H1 (cell line): ENCODE data around the gene L3MBTL1. TPM values are rescaled to one million over a fixed set of nuclear protein-coding genes. Genes with fewer than 3 reads are reported as not detected.

ENCODE experiments used
- CTCF ChIA-PET: fragments of 300-600 bp; sonication (Branson Sonifier 250); formaldehyde crosslinking; loops from one replicate; lab custom pipeline; 2021; ENCODE audit not compliant: partially characterized antibody; lab: Charles Lee
- POLR2A ChIA-PET: fragments of 300-600 bp; sonication (Branson Sonifier 250); formaldehyde crosslinking; loops from one replicate; lab custom pipeline; 2021; ENCODE audit warnings: inconsistent platforms; ENCODE audit not compliant: partially characterized antibody; lab: Charles Lee
- DNase-seq, 2 experiments: peaks; one replicate each; pipeline versions ENCODE4 v3.0.0 to v3.0.0-alpha.2; 2010 to 2022; ENCODE audit warnings: low spot score in 2 of 2, low read depth in 1 of 2, mixed read lengths in 1 of 2
- FAIRE-seq: peaks from 2 replicates; lab custom pipeline; 2011; peaks lifted over from hg19 to GRCh38; lab: Jason Lieb, UNC
- H2AFZ ChIP-seq: 2 replicates; pipeline ENCODE4 v1.8.1; 2012; ENCODE audit warnings: low read length, inconsistent platforms
- H2AK5ac ChIP-seq: 2 replicates; pipeline ENCODE4 v1.6.1; 2013; ENCODE audit warnings: low read depth, low read length
- H2BK120ac ChIP-seq: replicated peaks from 2 replicates; pipeline ENCODE3; 2013; ENCODE audit warnings: low read depth, low read length, inconsistent platforms
- H2BK12ac ChIP-seq: 2 replicates; pipeline ENCODE4 v1.6.1; 2013; ENCODE audit warnings: low read depth, low read length
- H2BK15ac ChIP-seq: 2 replicates; pipeline ENCODE4 v1.6.1; 2013; ENCODE audit warnings: low read length
- H2BK20ac ChIP-seq: 2 replicates; pipeline ENCODE4 v1.6.1; 2013; ENCODE audit warnings: low read length
- H2BK5ac ChIP-seq: 2 replicates; pipeline ENCODE4 v1.6.1; 2013; ENCODE audit warnings: low read depth, low read length
- H3K14ac ChIP-seq: 2 replicates; pipeline ENCODE4 v1.6.1; 2013; ENCODE audit warnings: inconsistent platforms; ENCODE audit not compliant: insufficient read length
- H3K18ac ChIP-seq: 2 replicates; pipeline ENCODE4 v1.6.1; 2013; ENCODE audit warnings: low read length; ENCODE audit errors: extremely low read depth
- H3K23ac ChIP-seq: 2 replicates; pipeline ENCODE4 v1.6.1; 2013; ENCODE audit warnings: inconsistent platforms; ENCODE audit not compliant: insufficient read length
- H3K23me2 ChIP-seq: 2 replicates; pipeline ENCODE4 v1.6.1; 2013; ENCODE audit warnings: low read depth, low read length
- H3K27ac ChIP-seq: 2 replicates; pipeline ENCODE4 v1.6.1; 2011; ENCODE audit warnings: low read depth, low read length, inconsistent platforms
- H3K27me3 ChIP-seq, 4 experiments: replicated peaks in 1 of 4; 1 replicate in 1 of 4; 2 replicates in 3 of 4; pipeline versions ENCODE4 v1.6.1 to v1.8.1; 2011 to 2013; ENCODE audit warnings: low read length in 3 of 4, mild to moderate bottlenecking in 3 of 4, inconsistent platforms in 2 of 4, mixed read lengths in 2 of 4, moderate library complexity in 1 of 4; ENCODE audit not compliant: control insufficient read depth in 3 of 4, insufficient read depth in 3 of 4; ENCODE audit errors: extremely low read depth in 1 of 4
- H3K36me3 ChIP-seq, 4 experiments: 2 replicates each; pipeline versions ENCODE4 v1.6.1 to v1.8.1; 2011 to 2013; ENCODE audit warnings: mild to moderate bottlenecking in 4 of 4, low read length in 3 of 4, moderate library complexity in 2 of 4, control low read depth in 1 of 4, inconsistent platforms in 1 of 4; ENCODE audit not compliant: insufficient read depth in 4 of 4, control insufficient read depth in 2 of 4
- H3K4ac ChIP-seq: replicated peaks from 2 replicates; pipeline ENCODE3; 2013; ENCODE audit warnings: low read length, low read depth, mixed read lengths, inconsistent platforms; ENCODE audit not compliant: insufficient read length
- H3K4me1 ChIP-seq, 4 experiments: replicated peaks in 1 of 4; 1 replicate in 1 of 4; 2 replicates in 3 of 4; pipeline versions ENCODE4 v1.6.1 to v1.8.1; 2011 to 2013; ENCODE audit warnings: low read length in 3 of 4, inconsistent platforms in 2 of 4, mixed read lengths in 1 of 4; ENCODE audit not compliant: insufficient read depth in 4 of 4, control insufficient read depth in 3 of 4
- H3K4me2 ChIP-seq, 2 experiments: 2 replicates each; pipeline versions ENCODE4 v1.6.1 to v1.8.1; 2011 to 2013; ENCODE audit warnings: low read depth in 2 of 2, low read length in 2 of 2, control low read depth in 1 of 2, inconsistent platforms in 1 of 2, mild to moderate bottlenecking in 1 of 2; ENCODE audit not compliant: insufficient read depth in 1 of 2
- H3K4me3 ChIP-seq, 4 experiments: fragments of 200-600, 300-600 bp in 1 of 4; sonication (generic), shearing (Covaris generic), sonication (Bioruptor Twin) in 1 of 4; 2 replicates each; pipeline versions ENCODE4 v1.5.1 to v1.8.1; 2011 to 2016; ENCODE audit warnings: low read length in 4 of 4, low read depth in 3 of 4, control low read depth in 2 of 4, inconsistent platforms in 2 of 4, mild to moderate bottlenecking in 2 of 4, mixed read lengths in 1 of 4, moderate library complexity in 1 of 4; ENCODE audit not compliant: insufficient read depth in 2 of 4; ENCODE audit errors: extremely low read depth in 1 of 4
- H3K56ac ChIP-seq: replicated peaks from 2 replicates; pipeline ENCODE3; 2013; ENCODE audit warnings: low read depth, mild to moderate bottlenecking, mixed read lengths, low read length, inconsistent platforms; ENCODE audit not compliant: insufficient read length
- H3K79me1 ChIP-seq: 2 replicates; pipeline ENCODE4 v1.6.1; 2013; ENCODE audit warnings: low read depth, low read length, control low read depth
- H3K79me2 ChIP-seq, 2 experiments: 2 replicates each; pipeline versions ENCODE4 v1.6.1 to v1.8.1; 2012 to 2013; ENCODE audit warnings: low read length in 2 of 2, mild to moderate bottlenecking in 2 of 2, inconsistent platforms in 1 of 2; ENCODE audit not compliant: insufficient read depth in 2 of 2, control insufficient read depth in 1 of 2
- H3K9ac ChIP-seq, 4 experiments: replicated peaks in 1 of 4; 1 replicate in 1 of 4; 2 replicates in 3 of 4; pipeline versions ENCODE4 v1.6.1 to v1.8.1; 2011 to 2013; ENCODE audit warnings: low read depth in 3 of 4, low read length in 3 of 4, control low read depth in 2 of 4, mild to moderate bottlenecking in 2 of 4, moderate library complexity in 2 of 4, inconsistent platforms in 1 of 4; ENCODE audit errors: extremely low read depth in 1 of 4
- H3K9me3 ChIP-seq, 2 experiments: 2 replicates each; pipeline versions ENCODE4 v1.6.1 to v1.8.1; 2012 to 2013; ENCODE audit warnings: mild to moderate bottlenecking in 2 of 2, moderate library complexity in 2 of 2, control low read depth in 1 of 2, inconsistent platforms in 1 of 2, low read depth in 1 of 2, low read length in 1 of 2, mixed read lengths in 1 of 2; ENCODE audit not compliant: insufficient read depth in 2 of 2
- H4K20me1 ChIP-seq, 2 experiments: replicated peaks in 1 of 2; 2 replicates each; pipeline versions ENCODE3 to v1.8.1; 2011 to 2013; ENCODE audit warnings: inconsistent platforms in 2 of 2, low read length in 2 of 2, mild to moderate bottlenecking in 1 of 2; ENCODE audit not compliant: insufficient read depth in 2 of 2, control insufficient read depth in 1 of 2
- H4K5ac ChIP-seq: 2 replicates; pipeline ENCODE4 v1.6.1; 2013; ENCODE audit warnings: low read length, low read depth, mixed read lengths, inconsistent platforms; ENCODE audit not compliant: insufficient read length
- H4K8ac ChIP-seq: 2 replicates; pipeline ENCODE4 v1.8.0; 2013; ENCODE audit warnings: mild to moderate bottlenecking, moderate library complexity, low read length, inconsistent platforms; ENCODE audit not compliant: insufficient read depth; ENCODE audit errors: extremely low read depth
- H4K91ac ChIP-seq: replicated peaks from 2 replicates; pipeline ENCODE3; 2013; ENCODE audit warnings: low read length, mixed read lengths, inconsistent platforms; ENCODE audit not compliant: insufficient read length
- GABPA ChIP-seq: IDR thresholded peaks from 2 replicates; pipeline ENCODE4 v1.6.1; 2011; ENCODE audit warnings: mild to moderate bottlenecking, low read length, moderate library complexity, borderline replicate concordance; ENCODE audit not compliant: insufficient read depth
- KDM4A ChIP-seq: IDR thresholded peaks from one replicate; pipeline ENCODE4 v1.7.1; 2012; ENCODE audit warnings: low read depth, mild to moderate bottlenecking, moderate library complexity, low read length, inconsistent platforms; ENCODE audit not compliant: severe bottlenecking
- RAD21 ChIP-seq, 2 experiments: IDR thresholded peaks in 1 of 2; conservative IDR thresholded peaks in 1 of 2; 2 replicates each; pipeline ENCODE4 v1.6.1; 2011; ENCODE audit warnings: low read depth in 2 of 2, low read length in 2 of 2, improper control_type of control experiment in 1 of 2, inconsistent platforms in 1 of 2, mild to moderate bottlenecking in 1 of 2, moderate library complexity in 1 of 2
- WGBS, 2 experiments: shearing (Covaris generic) in 1 of 2; methylation state at CpG; one replicate each; pipeline versions ENCODE4 v1.1.6 to v1.1.7; 2013 to 2015; ENCODE audit warnings: low lambda C conversion rate in 2 of 2, mixed read lengths in 2 of 2, inconsistent platforms in 1 of 2, low coverage in 1 of 2, missing lambda C conversion rate in 1 of 2; ENCODE audit not compliant: insufficient replicate concordance in 2 of 2, insufficient coverage in 1 of 2, insufficient read length in 1 of 2; ENCODE audit errors: extremely low coverage in 1 of 2, missing lambda C conversion rate in 1 of 2; 5-methylcytosine and 5-hydroxymethylcytosine counted together
- polyA plus RNA-seq, 7 experiments: library from polyadenylated mRNA; depleted of rRNA in 3 of 7; stranded (reverse) in 5 of 7; unstranded in 2 of 7; fragments of >200 nt in 5 of 7; fragments of 200-250 nt in 2 of 7; gene quantifications; 1 replicate in 5 of 7; 2 replicates in 1 of 7; 4 replicates in 1 of 7; pipeline versions ENCODE4 v1.2.1 to v1.2.3, GENCODE V29; 2011 to 2013; ENCODE audit warnings: missing spikeins in 2 of 7, mixed read lengths in 2 of 7
- total RNA-seq: library from RNA; stranded (reverse); fragmentation: NEBNext Ultra II Directional; extraction: Animal tissue kit (Norgen Biotek cat#: 25700); gene quantifications from 2 replicates; pipeline ENCODE4 v1.2.1, GENCODE V29; 2021

L3MBTL1 gene
- total and polyA plus RNA-seq, 2 of the 8 experiments (the other 6 are each of a cell fraction or from before 2014, with no cell fraction given): 11.9 to 17.0 TPM

GRCh38 chr20:43572891-43573290 is 65.4 kb downstream of the L3MBTL1 start:
- H3K9ac ChIP-seq: no peak overlapping the region
- H3K4ac ChIP-seq: no peak overlapping the region
- FAIRE-seq: no peak
- no peaks in the 10 kb centered on the region for H3K79me2 ChIP-seq
- H4K5ac ChIP-seq: no peak overlapping the region
- ChIA-PET POLR2A (interaction anchor here (1.4 kb wide), 2 partner anchors 14 to 115 kb away, joined by 3 to 4 read pairs; partner anchors contain the start of gene SGK2), CTCF (interaction anchor here (1.1 to 7.7 kb wide), 4 partner anchors 10 to 35 kb away, joined by 3 to 43 read pairs (median 6); no protein-coding TSS in a partner anchor)
- H3K79me1 ChIP-seq: no peaks in the 10 kb centered on the region
- H3K36me3 ChIP-seq: no peaks in the 10 kb centered on the region
- H2BK15ac ChIP-seq: no peak overlapping the region
- no peak overlapping the region for H2AFZ ChIP-seq
- TF ChIP-seq KDM4A: no peak
- no peak for TF ChIP-seq GABPA
- no peak for TF ChIP-seq RAD21 (IDR thresholded peaks at IDR 0.05 in 1 of 2, conservative IDR thresholded peaks at IDR 0.05 in 1 of 2; ENCODE audit: low read depth in 2 of 2, low read length in 2 of 2)
- 91% methylated on average over 8 of the region's 8 CpGs; no CpG with 5 or more reads in 1 of the 2 experiments for WGBS, 2 experiments
- no peak overlapping the region for H3K18ac ChIP-seq
- H3K23me2 ChIP-seq: no peaks in the 10 kb centered on the region
- no peak overlapping the region for H3K56ac ChIP-seq
- no peaks in the 10 kb centered on the region for H4K20me1 ChIP-seq
- H3K23ac ChIP-seq: no peak overlapping the region
- H2BK20ac ChIP-seq: no peak overlapping the region
- no peaks in the 10 kb centered on the region for H3K4me1 ChIP-seq
- H3K4me3 ChIP-seq: no peak overlapping the region
- H3K27me3 ChIP-seq: no peaks in the 10 kb centered on the region
- no peak overlapping the region for H3K4me2 ChIP-seq
- H2BK120ac ChIP-seq: no peak overlapping the region
- no peak overlapping the region for H4K91ac ChIP-seq
- H2BK12ac ChIP-seq: no peak overlapping the region
- no peak overlapping the region for H4K8ac ChIP-seq
- H2AK5ac ChIP-seq: no peak overlapping the region
- no peak for DNase-seq
- no peaks in the 10 kb centered on the region for H3K9me3 ChIP-seq
- no peak overlapping the region for H3K14ac ChIP-seq
- H3K27ac ChIP-seq: no peak overlapping the region
- no peak overlapping the region for H2BK5ac ChIP-seq
